Measurements from ENCODE around the gene ANAPC7.
"Not testable (repeated sequence)": the region's sequence is repeated elsewhere in the genome, so short reads cannot be mapped to it uniquely, and the experiment has no call there.

Gene ANAPC7

GRCh38 chr12:110373425-110373824, 30.1 kb downstream of the ANAPC7 start:
- no peak for DNase-seq

DNA sequence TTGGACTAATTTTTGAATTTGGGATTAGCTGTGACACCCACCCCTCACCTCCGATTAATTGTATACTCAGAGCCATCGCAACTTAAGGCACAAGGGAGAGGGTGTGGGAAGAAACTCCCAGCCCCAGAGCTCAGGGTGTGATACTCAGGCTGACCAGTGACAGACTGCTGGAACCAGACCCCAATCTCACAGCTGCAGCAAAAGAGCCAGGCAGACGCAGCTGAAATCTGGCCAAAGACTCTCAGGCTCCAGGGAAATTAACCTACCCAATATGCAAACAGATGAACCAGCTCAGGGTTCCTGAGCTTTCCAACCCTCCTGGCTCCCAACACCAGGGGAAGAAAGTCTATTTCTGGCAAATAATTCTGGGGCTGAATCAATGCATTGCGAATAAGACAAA, 30.5 kb downstream of the ANAPC7 start:
- DNase-seq, result no peak

- no peak for DNase-seq
Observed at GRCh38 chr12:110372056-110372425, 31.5 kb downstream of the ANAPC7 start.

- DNase-seq, result no peak
Observed at GRCh38 chr12:110371408-110372055, 32.0 kb downstream of the ANAPC7 start.

GRCh38 chr12:110370732-110371231, 32.7 kb downstream of the ANAPC7 start:
- DNase-seq, result no peak

DNA sequence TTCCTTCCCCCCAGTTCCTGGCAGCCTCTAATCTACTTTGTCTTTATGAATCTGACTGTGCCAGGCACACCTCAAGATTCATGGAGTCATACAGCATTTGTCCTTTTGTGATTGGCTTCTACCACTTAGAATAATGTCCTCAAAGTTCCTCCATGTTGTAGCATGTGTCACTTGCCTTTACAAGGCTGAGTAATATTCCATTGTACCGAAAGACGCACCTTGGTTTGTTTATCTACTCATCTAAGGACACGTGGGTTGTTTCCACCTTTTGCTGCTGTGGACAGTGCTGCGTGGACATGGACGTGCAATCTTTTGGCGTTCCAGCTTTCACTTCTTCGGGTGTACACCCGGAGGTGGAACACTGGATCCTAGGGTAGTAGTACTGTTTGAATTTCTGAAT, 33.5 kb downstream of the ANAPC7 start:
- DNase-seq, result no peak

DNA sequence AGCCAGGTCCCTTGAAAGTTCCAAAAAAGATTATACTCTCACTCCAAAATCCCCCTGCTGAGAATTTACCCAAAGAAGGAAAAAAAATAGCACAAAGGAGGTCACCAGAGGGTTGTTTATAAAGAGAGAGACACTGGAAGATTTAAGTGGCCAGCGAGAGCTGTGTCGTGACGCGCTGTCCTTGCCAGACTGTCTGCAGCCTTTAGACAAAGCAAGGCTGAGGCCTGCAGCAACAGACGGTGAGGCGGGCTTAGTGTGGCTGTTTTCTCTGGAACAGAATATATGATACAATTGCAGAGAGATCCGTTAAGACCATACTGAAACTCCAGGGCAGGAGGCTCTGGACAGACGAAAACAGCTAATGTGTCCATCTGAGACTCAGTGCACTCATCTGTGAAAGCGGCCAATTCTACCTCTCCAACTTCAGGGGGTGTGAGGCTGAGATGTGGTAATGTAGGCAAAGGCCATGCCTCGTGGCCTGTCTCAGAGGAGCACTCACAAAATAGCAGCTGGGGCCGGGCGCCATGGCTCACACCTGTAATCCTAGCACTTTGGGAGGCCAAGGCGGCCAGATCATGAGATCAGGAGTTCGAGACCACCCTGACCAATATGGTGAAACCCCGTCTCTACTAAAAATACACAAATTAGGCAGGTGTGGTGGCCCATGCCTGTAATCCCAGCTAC, 36.2 kb downstream of the ANAPC7 start:
- DNase-seq, result no peak

DNA sequence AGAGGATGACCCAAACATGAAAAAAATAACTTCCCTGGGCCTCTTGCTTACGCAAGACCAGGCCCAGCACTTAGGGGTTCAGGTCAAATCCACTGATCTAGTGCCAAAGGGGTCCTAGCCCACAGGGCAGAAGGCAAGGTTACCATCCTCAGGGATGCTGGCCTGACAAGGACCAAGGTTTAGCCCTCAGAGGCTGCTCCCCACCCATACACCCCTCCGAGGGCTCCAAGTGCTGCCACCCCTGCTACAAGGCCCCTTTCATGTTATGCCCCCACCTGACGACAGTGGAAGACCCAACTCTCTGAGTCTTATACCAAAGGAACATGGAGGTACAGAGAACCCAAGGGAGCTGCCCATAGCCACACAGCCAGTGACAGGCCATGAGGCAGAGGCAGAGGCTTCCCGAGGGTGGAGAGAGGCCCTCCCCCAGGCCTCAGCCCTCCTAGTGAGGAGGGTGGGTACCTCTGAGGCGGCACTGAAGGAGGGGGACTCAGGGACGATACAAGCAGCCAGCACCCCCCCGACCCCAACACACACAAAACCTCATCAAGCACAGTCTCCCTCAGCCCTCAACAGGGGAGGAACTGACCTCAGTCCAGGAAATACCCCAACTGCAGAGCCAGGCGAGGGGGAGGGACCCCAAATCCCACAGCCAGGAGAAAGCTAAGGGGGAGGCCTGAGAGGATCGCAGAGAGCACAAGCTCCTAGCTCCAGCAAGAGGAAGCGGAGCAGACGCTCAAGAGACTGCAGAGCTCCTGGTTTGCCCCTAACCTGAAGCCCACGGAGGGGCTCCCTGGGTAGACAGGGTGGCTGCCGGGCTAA, 37.0 kb downstream of the ANAPC7 start:
- no peak for DNase-seq

DNA sequence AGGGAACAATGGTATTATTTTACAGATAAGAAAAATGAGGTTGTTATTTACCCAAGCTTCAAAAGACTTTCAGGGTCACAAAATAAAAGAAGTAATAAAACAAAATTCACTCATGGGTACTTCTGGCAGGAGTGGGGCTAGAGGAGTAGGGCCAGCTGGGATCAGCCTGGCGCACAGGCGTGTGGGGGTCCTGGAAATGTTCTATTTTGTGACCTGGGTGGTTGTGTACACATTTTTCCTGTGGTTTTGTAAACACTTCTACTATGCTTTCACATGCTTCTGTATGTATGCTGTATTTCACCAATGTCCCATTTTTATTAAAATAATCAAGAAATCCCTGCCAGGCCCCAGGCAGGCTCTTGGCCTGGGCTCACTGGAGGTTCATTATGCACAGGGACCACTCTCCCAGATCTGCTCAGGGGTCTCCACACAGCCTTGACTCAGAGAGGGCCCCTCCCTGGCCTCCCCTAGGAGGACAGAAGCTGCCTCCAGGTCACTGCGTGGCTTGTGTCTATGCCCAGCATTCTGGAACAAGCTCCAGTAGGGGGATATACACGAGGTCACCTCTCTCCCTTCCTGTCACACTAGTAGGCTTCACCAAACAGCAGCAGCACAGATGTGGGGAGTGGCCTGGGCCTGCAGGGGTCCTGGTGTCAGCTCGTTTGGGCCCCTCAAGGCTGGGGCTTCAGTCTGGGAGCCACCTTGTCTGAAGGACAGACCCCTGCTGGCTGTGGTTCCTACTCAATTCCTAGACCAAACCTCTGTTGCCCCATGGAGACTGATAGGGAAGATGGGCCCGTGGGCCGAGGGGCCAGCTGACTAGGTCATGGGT, 37.8 kb downstream of the ANAPC7 start:
- no peak for DNase-seq

- DNase-seq, result no peak
Observed at GRCh38 chr12:110361216-110361615, 42.3 kb downstream of the ANAPC7 start.

DNA sequence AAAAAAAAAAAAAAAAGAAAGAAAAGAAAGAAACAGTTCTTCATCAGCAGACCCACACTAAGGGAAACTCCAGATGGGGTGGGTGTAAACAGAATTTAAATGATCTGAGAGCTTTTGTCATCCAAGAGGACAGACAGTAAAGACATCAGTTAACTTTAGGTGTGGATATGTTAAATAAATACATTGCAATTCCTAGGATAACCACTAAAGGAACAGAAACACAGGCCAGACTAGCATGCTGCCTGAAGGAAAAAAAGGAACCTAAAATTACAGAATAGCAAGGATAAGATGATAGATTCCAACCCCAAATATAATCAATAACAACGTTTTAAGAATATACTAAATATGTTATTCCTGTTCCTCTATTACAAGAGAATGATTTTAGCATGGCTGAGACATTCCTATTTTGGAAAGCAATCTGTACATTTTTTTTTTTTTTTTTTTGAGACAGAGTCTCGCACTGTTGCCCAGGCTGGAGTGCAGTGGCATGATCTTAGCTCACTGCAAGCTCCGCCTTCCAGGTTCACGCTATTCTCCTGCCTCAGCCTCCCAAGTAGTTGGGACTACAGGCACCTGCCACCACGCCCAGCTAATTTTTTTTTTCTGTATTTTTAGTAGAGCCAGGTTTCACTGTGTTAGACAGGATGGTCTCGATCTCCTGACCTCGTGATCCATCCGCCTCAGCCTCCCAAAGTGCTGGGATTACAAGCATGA, 45.0 kb downstream of the ANAPC7 start:
- not testable (repeated sequence) for DNase-seq

GRCh38 chr12:110355073-110355472, 48.4 kb downstream of the ANAPC7 start:
- peak; percentile 29 for DNase-seq

GRCh38 chr12:110354172-110354780, 49.2 kb downstream of the ANAPC7 start:
- DNase-seq, result peak; percentile 42

- no peak for DNase-seq
Observed at GRCh38 chr12:110353211-110353965, 50.1 kb downstream of the ANAPC7 start.

DNA sequence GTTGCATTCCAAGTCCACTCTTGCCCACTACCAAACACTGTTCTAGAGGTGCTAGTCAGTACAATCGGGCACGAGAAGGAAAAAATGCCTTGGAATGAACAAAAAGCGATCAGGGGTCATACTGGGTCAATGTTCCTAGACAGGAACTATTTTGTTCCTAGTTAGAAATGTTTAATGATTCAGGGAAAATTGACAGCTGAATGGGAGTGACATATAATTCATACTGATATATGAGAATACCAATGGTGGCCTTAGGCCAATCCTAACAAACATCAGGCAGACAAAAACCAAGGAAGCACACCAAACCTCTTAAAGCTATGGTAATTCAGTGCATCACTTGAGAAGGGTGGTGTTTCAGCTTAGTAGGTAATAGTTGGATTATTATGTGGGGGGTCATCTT, 51.1 kb downstream of the ANAPC7 start:
- DNase-seq, result no peak

GRCh38 chr12:110351119-110351518, 52.4 kb downstream of the ANAPC7 start:
- DNase-seq, result no peak

GRCh38 chr12:110349514-110350151, 53.9 kb downstream of the ANAPC7 start:
- DNase-seq, result peak; percentile 72

- no peak for DNase-seq
Observed at GRCh38 chr12:110349096-110349495, 54.4 kb downstream of the ANAPC7 start.

- no peak for DNase-seq
Observed at GRCh38 chr12:110348431-110349059, 55.0 kb downstream of the ANAPC7 start.

DNA sequence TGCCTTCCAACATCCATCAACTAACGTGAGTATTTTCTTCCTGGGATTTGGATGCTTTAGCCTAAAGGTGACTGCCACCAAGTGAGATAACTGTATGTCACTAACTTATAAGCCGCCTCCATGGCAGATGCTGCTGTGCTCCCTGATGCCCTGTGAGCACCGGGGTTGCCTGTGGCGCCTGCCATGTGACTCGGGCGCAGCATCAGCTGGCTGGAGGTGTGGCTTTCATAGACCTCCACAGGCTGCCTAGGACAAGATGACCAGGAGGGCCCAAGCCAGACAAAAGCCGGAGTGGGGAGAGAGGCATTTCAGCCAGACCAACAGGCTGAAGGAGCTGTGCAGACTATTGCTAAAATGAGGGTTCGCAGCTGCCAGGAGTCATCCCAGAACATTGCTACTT, 55.7 kb downstream of the ANAPC7 start:
- DNase-seq, result no peak
